ENCODE data around the gene IFIT5.

IFIT5 gene

DNA sequence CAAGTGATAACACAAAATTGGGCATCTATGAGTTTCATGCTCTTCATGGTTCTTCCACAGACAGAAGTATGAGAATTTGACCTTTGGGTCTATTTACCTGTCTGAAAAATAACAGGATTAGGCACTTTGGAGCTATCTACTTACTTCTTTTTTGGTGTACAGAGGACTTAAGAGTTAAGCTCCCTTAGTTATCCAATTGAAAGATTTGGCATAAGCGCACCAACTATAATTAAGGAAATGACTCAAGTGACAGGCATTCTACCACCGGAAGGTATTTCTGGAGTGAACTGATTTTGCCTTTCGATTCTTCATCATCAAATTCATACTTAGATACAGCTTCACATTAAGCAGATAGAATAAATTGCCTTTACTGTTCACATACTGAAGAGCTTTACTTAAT lies 43.9 kb downstream of the IFIT5 start:
- no peaks in the 10 kb centered on the region for H3K4me1 ChIP-seq (ENCODE audit: control insufficient read depth in 2 of 2, insufficient read depth in 2 of 2, low read length in 2 of 2)
- no peak overlapping the region for H3K4me3 ChIP-seq (ENCODE audit: low read length in 2 of 2)
- no peak overlapping the region for H3K9ac ChIP-seq (ENCODE audit: low read depth in 1 of 2, low read length in 2 of 2)
- no peaks in the 10 kb centered on the region for H3K27me3 ChIP-seq (ENCODE audit: control insufficient read depth in 2 of 2, insufficient read depth in 2 of 2, low read length in 2 of 2)
- no peaks in the 10 kb centered on the region for H3K9me3 ChIP-seq (ENCODE audit: control insufficient read depth in 2 of 2, low read length in 2 of 2)
- H3K27ac ChIP-seq (ENCODE audit: low read depth in 2 of 2, low read length in 2 of 2) = no peak overlapping the region
- no peaks in the 10 kb centered on the region for H3K36me3 ChIP-seq (ENCODE audit: control insufficient read depth in 2 of 2, insufficient read depth in 2 of 2, low read length in 2 of 2)

DNA sequence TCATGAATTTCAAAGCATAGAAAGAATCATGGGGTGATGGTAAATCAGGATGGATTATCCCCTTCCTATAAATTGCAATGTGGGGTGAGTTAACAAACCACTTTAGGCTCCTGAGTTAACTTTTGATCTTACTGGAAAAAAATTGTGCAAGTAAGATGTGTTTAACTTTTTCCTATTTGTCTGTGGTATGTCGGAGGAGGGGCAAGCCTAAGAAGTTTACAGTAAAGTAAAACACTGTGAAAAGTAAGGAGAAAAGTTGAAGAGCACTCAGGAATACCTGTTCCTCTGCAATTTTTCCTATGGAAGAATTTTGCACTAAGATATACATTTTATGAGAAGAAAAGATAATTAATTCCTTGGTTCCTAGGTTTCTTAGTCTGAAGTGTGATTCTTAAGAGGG lies 44.4 kb downstream of the IFIT5 start:
- no peaks in the 10 kb centered on the region for H3K27me3 ChIP-seq (ENCODE audit: control insufficient read depth in 2 of 2, insufficient read depth in 2 of 2, low read length in 2 of 2)
- no peaks in the 10 kb centered on the region for H3K36me3 ChIP-seq (ENCODE audit: control insufficient read depth in 2 of 2, insufficient read depth in 2 of 2, low read length in 2 of 2)
- H3K27ac ChIP-seq (ENCODE audit: low read depth in 2 of 2, low read length in 2 of 2) = no peak overlapping the region
- no peaks in the 10 kb centered on the region for H3K4me1 ChIP-seq (ENCODE audit: control insufficient read depth in 2 of 2, insufficient read depth in 2 of 2, low read length in 2 of 2)
- no peak overlapping the region for H3K9ac ChIP-seq (ENCODE audit: low read depth in 1 of 2, low read length in 2 of 2)
- H3K4me3 ChIP-seq (ENCODE audit: low read length in 2 of 2) = no peak overlapping the region
- no peaks in the 10 kb centered on the region for H3K9me3 ChIP-seq (ENCODE audit: control insufficient read depth in 2 of 2, low read length in 2 of 2)

DNA sequence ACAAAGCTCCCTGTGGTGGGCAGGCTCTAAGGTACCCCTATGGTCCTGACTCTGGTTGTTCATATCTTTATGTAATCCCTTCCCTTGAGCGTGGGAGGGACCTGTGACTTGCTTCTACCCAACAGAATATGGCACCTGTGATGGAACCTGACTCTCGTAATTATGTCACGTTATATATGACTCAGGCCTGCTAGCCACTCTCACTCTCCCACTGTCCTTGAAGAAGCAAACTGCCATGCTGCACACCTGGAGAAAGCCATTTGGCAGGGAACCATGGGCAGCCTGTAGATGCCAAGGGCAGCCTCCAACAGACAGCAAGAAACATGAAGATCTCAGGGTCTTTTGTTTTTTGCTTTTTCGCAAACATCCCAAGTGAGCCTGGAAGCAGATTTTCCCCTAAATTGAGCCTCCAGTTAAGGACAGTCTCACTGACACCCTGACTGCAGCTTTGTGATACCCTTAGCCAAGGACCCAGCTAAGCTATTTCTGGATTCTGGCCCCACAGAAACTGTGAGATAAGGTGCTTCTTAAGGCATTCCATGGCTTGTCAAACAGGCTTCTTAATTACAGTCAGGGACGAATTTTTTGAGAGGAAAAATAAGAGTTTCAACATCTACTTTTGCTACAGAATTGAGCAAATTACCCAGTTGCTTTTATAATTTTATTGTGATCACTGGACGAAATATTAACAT lies 49.6 kb downstream of the IFIT5 start:
- H3K9ac ChIP-seq (ENCODE audit: low read depth in 1 of 2, low read length in 2 of 2) = no peak overlapping the region
- no peaks in the 10 kb centered on the region for H3K36me3 ChIP-seq (ENCODE audit: control insufficient read depth in 2 of 2, insufficient read depth in 2 of 2, low read length in 2 of 2)
- H3K9me3 ChIP-seq (ENCODE audit: control insufficient read depth in 2 of 2, low read length in 2 of 2) = no peaks in the 10 kb centered on the region
- H3K27ac ChIP-seq (ENCODE audit: low read depth in 2 of 2, low read length in 2 of 2) = no peak overlapping the region
- H3K4me3 ChIP-seq (ENCODE audit: low read length in 2 of 2) = no peak overlapping the region
- H3K4me1 ChIP-seq (ENCODE audit: control insufficient read depth in 2 of 2, insufficient read depth in 2 of 2, low read length in 2 of 2) = no peaks in the 10 kb centered on the region
- H3K27me3 ChIP-seq (ENCODE audit: control insufficient read depth in 2 of 2, insufficient read depth in 2 of 2, low read length in 2 of 2) = peaks cover 0 to 2% of the 10 kb centered on the region in 2 donors

DNA sequence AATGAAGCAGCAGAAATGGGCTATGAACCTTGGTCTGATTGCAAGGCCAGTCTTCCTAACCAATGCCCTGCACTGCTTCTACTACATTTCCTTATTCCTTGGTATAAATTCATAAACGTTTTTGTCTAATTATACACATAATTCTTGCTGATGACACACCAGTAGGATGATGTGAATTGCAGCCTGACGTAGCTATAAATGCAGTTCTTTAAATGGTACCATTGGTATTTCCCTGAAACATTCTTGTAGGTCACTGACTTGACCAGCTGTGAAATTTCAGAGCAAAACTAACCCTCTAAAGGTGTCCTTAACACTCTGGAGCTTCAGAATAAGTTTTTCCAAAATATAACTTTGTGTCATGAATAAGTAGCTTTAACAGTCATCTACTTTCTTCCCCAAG lies 50.8 kb downstream of the IFIT5 start:
- Histone ChIP-seq H3K4me1 (ENCODE audit: control insufficient read depth in 2 of 2, insufficient read depth in 2 of 2, low read length in 2 of 2) (no peaks in the 10 kb centered on the region), H3K27me3 (ENCODE audit: control insufficient read depth in 2 of 2, insufficient read depth in 2 of 2, low read length in 2 of 2) (peaks cover 0 to 2% of the 10 kb centered on the region in 2 donors), H3K36me3 (ENCODE audit: control insufficient read depth in 2 of 2, insufficient read depth in 2 of 2, low read length in 2 of 2) (no peaks in the 10 kb centered on the region), H3K9ac (ENCODE audit: low read depth in 1 of 2, low read length in 2 of 2) (no peak overlapping the region), H3K9me3 (ENCODE audit: control insufficient read depth in 2 of 2, low read length in 2 of 2) (no peaks in the 10 kb centered on the region), H3K4me3 (ENCODE audit: low read length in 2 of 2) (no peak overlapping the region), H3K27ac (ENCODE audit: low read depth in 2 of 2, low read length in 2 of 2) (no peak overlapping the region)

DNA sequence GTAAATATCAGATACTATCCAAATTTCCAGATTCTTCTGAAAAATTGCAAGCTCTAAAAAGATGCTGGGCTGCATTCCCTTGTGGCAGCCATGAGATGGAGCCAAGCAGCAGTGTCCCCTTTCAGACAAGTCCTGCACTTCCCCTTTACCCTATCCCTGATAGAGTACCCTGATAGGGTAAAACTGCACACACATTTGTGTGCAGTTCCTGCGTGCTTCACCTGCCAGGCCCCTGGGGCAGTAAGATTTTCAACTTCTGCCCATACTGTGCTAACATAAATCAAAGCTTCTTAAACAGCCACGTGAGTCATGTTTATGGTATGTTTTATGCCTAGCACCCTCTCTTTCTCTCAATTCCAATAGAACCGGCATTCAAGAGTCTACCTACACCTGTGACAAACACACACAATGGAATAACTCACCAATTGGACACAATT lies 52.2 kb downstream of the IFIT5 start:
- H3K36me3 ChIP-seq (ENCODE audit: control insufficient read depth in 2 of 2, insufficient read depth in 2 of 2, low read length in 2 of 2) = no peaks in the 10 kb centered on the region
- peaks cover 0 to 2% of the 10 kb centered on the region in 2 donors for H3K27me3 ChIP-seq (ENCODE audit: control insufficient read depth in 2 of 2, insufficient read depth in 2 of 2, low read length in 2 of 2)
- H3K9me3 ChIP-seq (ENCODE audit: control insufficient read depth in 2 of 2, low read length in 2 of 2) = no peaks in the 10 kb centered on the region
- H3K9ac ChIP-seq (ENCODE audit: low read depth in 1 of 2, low read length in 2 of 2) = no peak overlapping the region
- H3K4me3 ChIP-seq (ENCODE audit: low read length in 2 of 2) = no peak overlapping the region
- H3K27ac ChIP-seq (ENCODE audit: low read depth in 2 of 2, low read length in 2 of 2) = no peak overlapping the region
- no peaks in the 10 kb centered on the region for H3K4me1 ChIP-seq (ENCODE audit: control insufficient read depth in 2 of 2, insufficient read depth in 2 of 2, low read length in 2 of 2)

DNA sequence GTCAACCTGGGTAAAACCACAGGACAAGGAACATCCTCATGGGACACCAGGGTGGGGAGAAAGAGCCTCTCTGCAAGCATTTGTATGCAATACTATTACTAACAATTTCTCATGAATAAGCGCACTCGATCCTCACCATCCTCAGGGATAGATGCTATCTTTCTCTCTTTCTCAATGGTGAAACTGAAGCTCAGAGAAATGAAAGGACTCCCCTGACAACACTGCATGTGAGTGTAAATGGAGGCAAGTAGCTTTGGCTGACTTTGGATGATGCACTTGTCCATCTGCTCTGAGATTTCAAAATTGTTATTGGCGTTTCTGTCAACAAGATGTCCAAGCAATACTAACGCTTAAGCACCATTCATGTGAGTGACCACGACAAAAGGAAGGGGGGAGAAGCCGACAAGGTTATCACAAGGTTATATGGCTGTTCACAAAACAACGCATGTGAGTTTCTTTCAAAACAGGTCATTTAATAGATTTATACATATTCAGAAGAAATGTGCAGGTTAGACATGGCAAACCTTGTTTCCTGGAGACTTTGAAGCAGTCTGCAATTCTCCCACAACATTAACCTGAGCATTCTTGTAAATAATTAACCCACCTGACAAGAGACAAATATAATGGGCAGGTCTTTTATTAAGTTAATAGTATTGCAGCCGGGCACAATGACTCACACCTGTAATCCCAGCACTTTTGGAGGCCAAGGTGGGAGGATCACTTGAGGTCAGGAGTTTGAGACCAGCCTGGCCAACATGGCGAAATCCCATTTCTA lies 54.0 kb downstream of the IFIT5 start:
- Histone ChIP-seq H3K27ac (ENCODE audit: low read depth in 2 of 2, low read length in 2 of 2) (no peak overlapping the region), H3K9me3 (ENCODE audit: control insufficient read depth in 2 of 2, low read length in 2 of 2) (no peaks in the 10 kb centered on the region), H3K36me3 (ENCODE audit: control insufficient read depth in 2 of 2, insufficient read depth in 2 of 2, low read length in 2 of 2) (no peaks in the 10 kb centered on the region), H3K4me3 (ENCODE audit: low read length in 2 of 2) (no peak overlapping the region), H3K4me1 (ENCODE audit: control insufficient read depth in 2 of 2, insufficient read depth in 2 of 2, low read length in 2 of 2) (no peaks in the 10 kb centered on the region), H3K9ac (ENCODE audit: low read depth in 1 of 2, low read length in 2 of 2) (no peak overlapping the region), H3K27me3 (ENCODE audit: control insufficient read depth in 2 of 2, insufficient read depth in 2 of 2, low read length in 2 of 2) (peaks cover 0 to 2% of the 10 kb centered on the region in 2 donors)

DNA sequence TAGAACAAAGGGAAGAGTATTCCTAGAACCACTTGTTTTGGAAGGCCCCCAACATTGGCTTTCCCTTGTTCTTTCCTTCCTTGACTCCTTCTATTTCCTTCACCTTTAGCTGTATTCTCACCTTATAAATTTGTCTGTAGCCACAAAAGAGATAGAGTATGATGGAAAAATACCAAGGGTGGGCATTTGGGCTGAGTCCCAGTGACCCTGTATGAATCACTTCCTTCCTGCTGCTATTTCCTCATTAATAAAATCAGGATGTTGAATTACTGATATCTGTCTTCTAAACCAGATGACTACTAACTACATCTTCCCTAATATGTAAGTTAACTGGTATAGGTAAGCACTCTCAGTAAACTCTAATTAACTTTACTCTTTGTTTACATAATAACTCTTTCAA lies 55.1 kb downstream of the IFIT5 start:
- H3K27me3 ChIP-seq (ENCODE audit: control insufficient read depth in 2 of 2, insufficient read depth in 2 of 2, low read length in 2 of 2) = peaks cover 0 to 2% of the 10 kb centered on the region in 2 donors
- H3K9ac ChIP-seq (ENCODE audit: low read depth in 1 of 2, low read length in 2 of 2) = no peak overlapping the region
- no peak overlapping the region for H3K27ac ChIP-seq (ENCODE audit: low read depth in 2 of 2, low read length in 2 of 2)
- no peaks in the 10 kb centered on the region for H3K36me3 ChIP-seq (ENCODE audit: control insufficient read depth in 2 of 2, insufficient read depth in 2 of 2, low read length in 2 of 2)
- H3K4me1 ChIP-seq (ENCODE audit: control insufficient read depth in 2 of 2, insufficient read depth in 2 of 2, low read length in 2 of 2) = no peaks in the 10 kb centered on the region
- no peaks in the 10 kb centered on the region for H3K9me3 ChIP-seq (ENCODE audit: control insufficient read depth in 2 of 2, low read length in 2 of 2)
- no peak overlapping the region for H3K4me3 ChIP-seq (ENCODE audit: low read length in 2 of 2)
